Inflammatory macrophage treated with lipopolysaccharide for 1 hour (primary cell): Measurements from ENCODE around the gene ATN1.

ENCODE experiments used
- DNase-seq, 2 donors: peaks; one replicate each; pipeline ENCODE4 v3.0.0-alpha.2; 2020 to 2022

The ATN1 gene

DNA sequence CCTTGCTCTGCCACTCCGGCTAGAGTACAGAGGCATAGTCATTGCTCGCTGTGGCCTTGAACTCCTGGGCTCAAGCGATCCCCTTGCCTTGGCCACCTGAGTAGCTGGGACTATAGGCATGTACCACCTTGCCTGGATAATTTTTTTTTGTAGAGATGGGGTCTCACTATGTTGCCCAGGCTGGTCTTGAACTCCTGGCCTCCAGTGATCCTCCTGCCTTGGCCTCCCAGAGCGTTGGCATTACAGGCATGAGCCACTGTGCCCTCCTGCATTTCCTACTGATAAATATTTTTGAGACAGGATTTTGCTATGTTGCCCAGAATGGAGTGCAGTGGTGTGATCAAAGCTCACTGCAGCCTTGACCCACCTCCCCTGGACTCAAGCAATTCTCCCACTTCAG lies 52.3 kb downstream of the ATN1 start:
- no peak for DNase-seq

DNA sequence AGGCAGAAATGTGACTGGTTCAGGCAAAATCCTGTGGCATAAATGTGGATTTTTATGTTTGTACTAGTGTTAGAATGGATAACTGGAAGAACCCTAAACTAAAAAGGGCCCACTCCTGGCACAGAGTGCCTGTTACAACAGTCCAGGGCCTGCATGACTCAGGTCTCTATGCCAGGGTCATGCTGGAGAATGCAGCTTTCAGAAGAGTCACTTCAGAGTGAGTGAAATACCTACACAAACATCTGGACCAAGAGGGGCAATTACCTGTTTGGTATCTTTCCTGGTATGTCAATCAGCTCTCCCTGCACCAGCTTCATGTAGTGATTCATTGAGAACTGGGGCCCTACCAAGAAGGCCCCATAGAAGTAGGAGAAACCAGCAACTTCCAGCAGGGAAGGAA lies 53.0 kb downstream of the ATN1 start:
- no peak for DNase-seq

GRCh38 chr12:6981152-6982052 lies 53.6 kb downstream of the ATN1 start:
- no peak for DNase-seq

DNA sequence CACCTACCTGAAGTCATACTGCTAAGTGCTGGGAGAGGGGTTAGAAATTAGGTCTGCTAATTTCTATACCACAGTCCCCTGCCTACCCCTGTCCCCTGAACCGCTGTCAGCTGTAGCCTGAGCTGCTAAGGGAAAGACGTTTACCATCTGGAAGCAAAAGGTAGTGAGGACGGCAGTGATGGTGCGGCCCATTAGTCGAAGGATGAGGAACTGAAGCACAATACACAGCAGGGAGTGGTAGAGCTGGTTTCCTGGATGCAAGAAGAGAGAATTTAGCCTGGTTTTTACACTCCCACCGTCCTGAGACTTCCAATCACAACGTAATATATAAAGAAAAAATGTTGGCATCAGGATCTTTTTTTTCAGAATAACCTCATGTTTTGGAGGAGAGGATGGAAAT lies 54.8 kb downstream of the ATN1 start:
- no peak for DNase-seq

DNA sequence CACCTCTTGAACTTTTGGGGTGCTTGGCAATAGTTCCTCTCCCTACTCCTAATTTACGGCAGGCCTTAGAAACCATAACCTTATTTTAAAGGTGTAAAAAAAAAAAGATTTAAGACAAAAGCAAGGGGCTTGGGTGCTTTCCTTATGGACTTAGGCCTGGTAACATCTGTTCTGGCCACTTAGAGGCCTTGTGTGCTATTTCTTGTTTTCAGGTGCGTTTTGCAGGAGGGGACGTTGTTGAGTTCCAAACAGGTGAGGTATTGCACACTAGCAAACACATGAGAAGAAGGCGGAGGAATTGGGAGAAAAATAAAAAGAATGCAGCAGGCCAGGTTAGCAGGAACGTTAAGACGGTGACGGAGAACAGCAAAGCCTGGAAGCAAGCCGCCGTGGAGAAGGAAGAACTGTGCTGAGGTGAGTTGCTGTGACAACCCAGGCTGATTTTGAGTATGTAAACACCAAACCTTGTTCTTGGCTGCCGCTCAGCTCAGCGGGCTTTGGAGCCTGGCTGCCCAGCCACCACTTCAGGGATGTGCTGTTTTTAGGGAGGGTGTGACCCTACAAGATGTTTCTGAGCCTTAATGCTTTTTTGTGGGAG lies 60.3 kb downstream of the ATN1 start:
- no peak for DNase-seq
